ENCODE measurements around the gene PDZRN3. TPM values are rescaled to one million over a fixed set of nuclear protein-coding genes. Genes with fewer than 3 reads are reported as not detected.
"Not testable (repeated sequence)": the region's sequence is repeated elsewhere in the genome, so short reads cannot be mapped to it uniquely, and the experiment has no call there.

Gene PDZRN3
- total and polyA plus RNA-seq, 7 experiments from 2014 or later, result not detected

DNA sequence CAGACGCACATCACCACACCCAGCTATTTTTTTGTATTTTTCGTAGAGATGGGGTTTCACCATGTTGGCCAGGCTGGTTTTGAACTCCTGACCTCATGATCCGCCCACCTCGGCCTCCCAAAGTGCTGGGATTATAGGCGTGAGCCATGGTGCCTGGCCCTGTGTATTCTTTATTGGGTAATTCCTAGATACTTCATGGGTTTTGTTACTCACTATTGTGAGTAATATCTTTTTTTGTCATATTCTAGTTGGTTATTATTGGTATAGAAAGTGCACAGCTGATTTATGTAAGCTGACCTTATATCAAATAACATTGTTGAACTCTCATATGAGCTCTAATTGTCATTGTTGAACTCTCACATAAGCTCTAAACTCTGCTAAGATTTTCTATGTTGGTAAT, 160.6 kb downstream of the PDZRN3 start:
- H3K27me3 ChIP-seq (ENCODE audit: control insufficient read depth in 2 of 2, insufficient read depth in 2 of 2, low read length in 2 of 2); H3K4me1 Mint-ChIP-seq; DNase-seq; H3K4me3 Mint-ChIP-seq; H3K4me3 ChIP-seq (ENCODE audit: low read length); H3K27ac ChIP-seq (ENCODE audit: low read depth, low read length); CTCF ChIA-PET; H3K9me3 Mint-ChIP-seq; H3K27ac Mint-ChIP-seq; intact Hi-C loops (cut with micrococcal nuclease); H3K36me3 Mint-ChIP-seq; H3K4me1 ChIP-seq (ENCODE audit: control insufficient read depth in 2 of 2, insufficient read depth in 2 of 2, low read length in 2 of 2); H3K36me3 ChIP-seq (ENCODE audit: control insufficient read depth in 2 of 3, insufficient read depth in 3 of 3, low read length in 3 of 3); ATAC-seq; POLR2A ChIA-PET; H3K9me3 ChIP-seq (ENCODE audit: control insufficient read depth in 2 of 3, low read length in 3 of 3): not testable (repeated sequence)
- H3K27me3 Mint-ChIP-seq, result peaks cover 1 to 14% (median 11%) of the 10 kb centered on the region in 5 donors

DNA sequence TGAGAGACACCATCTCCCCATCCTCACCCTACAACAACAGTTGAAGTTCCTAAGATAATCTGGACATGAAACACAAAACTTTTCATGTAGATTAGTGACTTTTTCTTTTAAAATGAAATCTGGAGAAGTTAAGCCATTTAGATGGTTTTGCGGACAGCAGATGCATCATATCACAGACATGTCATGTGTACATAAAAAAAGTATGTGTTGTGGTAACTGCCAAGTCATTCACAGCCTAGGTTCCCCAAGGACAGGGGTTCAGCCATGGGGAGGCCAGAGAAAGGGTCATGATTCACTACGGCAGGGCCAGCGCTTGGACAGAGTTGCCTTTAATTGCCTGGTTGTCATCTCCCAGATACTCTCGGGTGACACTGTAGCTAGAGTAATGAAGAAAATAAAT, 163.2 kb downstream of the PDZRN3 start:
- Histone ChIP-seq H3K4me3 (ENCODE audit: low read length) (no peak overlapping the region), H3K9me3 (ENCODE audit: control insufficient read depth in 2 of 3, low read length in 3 of 3) (no peaks in the 10 kb centered on the region), H3K27me3 (ENCODE audit: control insufficient read depth in 2 of 2, insufficient read depth in 2 of 2, low read length in 2 of 2) (no peaks in the 10 kb centered on the region), H3K36me3 (ENCODE audit: control insufficient read depth in 2 of 3, insufficient read depth in 3 of 3, low read length in 3 of 3) (no peaks in the 10 kb centered on the region), H3K27ac (ENCODE audit: low read depth, low read length) (no peak overlapping the region), H3K4me1 (ENCODE audit: control insufficient read depth in 2 of 2, insufficient read depth in 2 of 2, low read length in 2 of 2) (no peaks in the 10 kb centered on the region)
- no peak for DNase-seq
- no peaks in the 10 kb centered on the region for H3K4me1 Mint-ChIP-seq
- no peak for ATAC-seq
- H3K27me3 Mint-ChIP-seq, result peaks cover 1 to 18% (median 11%) of the 10 kb centered on the region in 5 donors
- intact Hi-C loops (cut with micrococcal nuclease), result no loop called here
- CTCF ChIA-PET, result no interaction called here
- H3K9me3 Mint-ChIP-seq, result peaks cover 0 to 4% (median 0%) of the 10 kb centered on the region in 11 donors
- H3K4me3 Mint-ChIP-seq, result no peak overlapping the region
- POLR2A ChIA-PET, result no interaction called here
- no peak overlapping the region for H3K27ac Mint-ChIP-seq
- H3K36me3 Mint-ChIP-seq, result no peaks in the 10 kb centered on the region

DNA sequence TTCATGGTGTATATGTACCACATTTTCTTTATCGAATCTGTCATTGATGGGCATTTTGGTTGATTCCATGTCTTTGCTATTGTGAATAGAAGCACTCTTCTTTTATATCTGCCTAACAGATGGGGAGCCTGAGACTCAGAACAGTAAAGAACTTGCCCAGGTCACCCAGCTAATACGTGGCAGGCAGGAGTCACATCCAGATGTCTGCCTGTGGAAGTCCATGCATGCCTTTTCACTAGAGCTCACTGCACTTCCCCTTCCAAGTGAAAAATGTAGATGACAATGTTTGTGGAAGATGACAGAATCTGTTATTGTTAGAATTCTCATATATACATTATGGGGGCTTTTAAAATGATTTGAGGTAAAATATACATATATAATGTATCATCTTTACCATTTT, 165.0 kb downstream of the PDZRN3 start:
- DNase-seq (no peak), ATAC-seq (no peak)
- ChIA-PET CTCF (interaction anchor here (0.6 kb wide), 1 partner anchor 180 kb away, joined by 3 read pairs; no protein-coding TSS in a partner anchor), POLR2A (no interaction called here)
- Histone ChIP-seq H3K4me1 (ENCODE audit: control insufficient read depth in 2 of 2, insufficient read depth in 2 of 2, low read length in 2 of 2) (no peaks in the 10 kb centered on the region), H3K4me3 (ENCODE audit: low read length) (no peak overlapping the region), H3K9me3 (ENCODE audit: control insufficient read depth in 2 of 3, low read length in 3 of 3) (no peaks in the 10 kb centered on the region), H3K27me3 (ENCODE audit: control insufficient read depth in 2 of 2, insufficient read depth in 2 of 2, low read length in 2 of 2) (no peaks in the 10 kb centered on the region), H3K36me3 (ENCODE audit: control insufficient read depth in 2 of 3, insufficient read depth in 3 of 3, low read length in 3 of 3) (no peaks in the 10 kb centered on the region), H3K27ac (ENCODE audit: low read depth, low read length) (no peak overlapping the region)
- intact Hi-C loops (cut with micrococcal nuclease), result no loop called here
- no peak overlapping the region for H3K27ac Mint-ChIP-seq
- no peaks in the 10 kb centered on the region for H3K36me3 Mint-ChIP-seq
- H3K27me3 Mint-ChIP-seq, result peaks cover 0 to 18% (median 5%) of the 10 kb centered on the region in 5 donors
- peaks cover 0 to 4% (median 0%) of the 10 kb centered on the region in 11 donors for H3K9me3 Mint-ChIP-seq
- no peak overlapping the region for H3K4me3 Mint-ChIP-seq
- no peaks in the 10 kb centered on the region for H3K4me1 Mint-ChIP-seq

DNA sequence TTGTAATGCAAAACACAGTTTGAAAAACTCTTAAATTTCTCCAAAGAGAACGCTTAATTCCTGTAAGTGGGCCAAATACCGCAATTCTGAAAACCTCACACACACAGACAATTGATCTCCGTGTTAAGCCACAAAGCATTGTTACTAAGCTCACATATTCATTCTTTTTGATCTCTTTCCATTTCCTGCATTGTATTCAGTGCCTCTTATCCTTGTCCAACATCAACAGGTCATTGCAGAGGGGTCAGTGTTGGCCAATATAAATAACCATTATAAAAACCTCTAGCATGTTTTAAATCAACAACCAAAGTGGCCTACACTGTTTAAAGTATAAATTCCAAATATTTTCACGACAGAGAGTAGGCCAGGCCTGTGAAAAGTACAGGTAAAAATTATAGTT, 171.1 kb downstream of the PDZRN3 start:
- no peaks in the 10 kb centered on the region for H3K36me3 ChIP-seq (ENCODE audit: control insufficient read depth in 2 of 3, insufficient read depth in 3 of 3, low read length in 3 of 3)
- intact Hi-C loops (cut with micrococcal nuclease), result no loop called here
- no peak overlapping the region for H3K4me3 ChIP-seq (ENCODE audit: low read length)
- no peaks in the 10 kb centered on the region for H3K4me1 ChIP-seq (ENCODE audit: control insufficient read depth in 2 of 2, insufficient read depth in 2 of 2, low read length in 2 of 2)
- Mint-ChIP-seq H3K4me3 (no peak overlapping the region), H3K27me3 (peaks cover 0 to 10% (median 0%) of the 10 kb centered on the region in 5 donors), H3K36me3 (no peaks in the 10 kb centered on the region), H3K9me3 (peaks cover 0 to 5% (median 0%) of the 10 kb centered on the region in 11 donors), H3K4me1 (no peaks in the 10 kb centered on the region), H3K27ac (no peak overlapping the region)
- ChIA-PET POLR2A (no interaction called here), CTCF (no interaction called here)
- ATAC-seq (no peak), DNase-seq (no peak)
- no peak overlapping the region for H3K27ac ChIP-seq (ENCODE audit: low read depth, low read length)
- H3K27me3 ChIP-seq (ENCODE audit: control insufficient read depth in 2 of 2, insufficient read depth in 2 of 2, low read length in 2 of 2), result no peaks in the 10 kb centered on the region
- H3K9me3 ChIP-seq (ENCODE audit: control insufficient read depth in 2 of 3, low read length in 3 of 3), result no peaks in the 10 kb centered on the region

DNA sequence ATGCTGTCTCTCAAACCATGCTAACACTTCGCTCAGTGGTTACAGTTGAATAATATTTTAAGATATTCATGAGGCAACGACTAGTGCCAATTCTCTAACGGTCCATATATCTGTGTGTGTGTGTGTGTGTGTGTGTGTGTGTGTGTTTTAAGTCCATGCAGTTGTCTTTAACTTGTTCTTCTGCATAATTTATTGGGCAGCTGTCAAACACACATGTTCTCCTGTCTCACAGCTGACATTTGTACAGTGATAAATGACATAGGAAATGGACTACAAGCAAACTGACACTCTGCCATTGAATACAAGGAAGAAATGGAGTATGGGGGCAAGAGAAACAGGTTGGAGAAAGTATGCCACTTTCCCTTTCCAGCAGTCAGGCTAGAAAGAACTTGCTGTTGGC, 172.0 kb downstream of the PDZRN3 start:
- POLR2A ChIA-PET, result no interaction called here
- no peak overlapping the region for H3K27ac ChIP-seq (ENCODE audit: low read depth, low read length)
- no peak overlapping the region for H3K4me3 Mint-ChIP-seq
- H3K36me3 Mint-ChIP-seq, result no peaks in the 10 kb centered on the region
- H3K36me3 ChIP-seq (ENCODE audit: control insufficient read depth in 2 of 3, insufficient read depth in 3 of 3, low read length in 3 of 3), result no peaks in the 10 kb centered on the region
- no peak overlapping the region for H3K27ac Mint-ChIP-seq
- no peaks in the 10 kb centered on the region for H3K27me3 ChIP-seq (ENCODE audit: control insufficient read depth in 2 of 2, insufficient read depth in 2 of 2, low read length in 2 of 2)
- H3K4me1 ChIP-seq (ENCODE audit: control insufficient read depth in 2 of 2, insufficient read depth in 2 of 2, low read length in 2 of 2), result no peaks in the 10 kb centered on the region
- DNase-seq (no peak), ATAC-seq (no peak)
- H3K27me3 Mint-ChIP-seq, result peaks cover 0 to 10% (median 0%) of the 10 kb centered on the region in 5 donors
- intact Hi-C loops (cut with micrococcal nuclease), result no loop called here
- no peaks in the 10 kb centered on the region for H3K9me3 ChIP-seq (ENCODE audit: control insufficient read depth in 2 of 3, low read length in 3 of 3)
- no peaks in the 10 kb centered on the region for H3K4me1 Mint-ChIP-seq
- H3K4me3 ChIP-seq (ENCODE audit: low read length), result no peak overlapping the region
- CTCF ChIA-PET, result no interaction called here
- H3K9me3 Mint-ChIP-seq, result peaks cover 0 to 5% (median 0%) of the 10 kb centered on the region in 11 donors

DNA sequence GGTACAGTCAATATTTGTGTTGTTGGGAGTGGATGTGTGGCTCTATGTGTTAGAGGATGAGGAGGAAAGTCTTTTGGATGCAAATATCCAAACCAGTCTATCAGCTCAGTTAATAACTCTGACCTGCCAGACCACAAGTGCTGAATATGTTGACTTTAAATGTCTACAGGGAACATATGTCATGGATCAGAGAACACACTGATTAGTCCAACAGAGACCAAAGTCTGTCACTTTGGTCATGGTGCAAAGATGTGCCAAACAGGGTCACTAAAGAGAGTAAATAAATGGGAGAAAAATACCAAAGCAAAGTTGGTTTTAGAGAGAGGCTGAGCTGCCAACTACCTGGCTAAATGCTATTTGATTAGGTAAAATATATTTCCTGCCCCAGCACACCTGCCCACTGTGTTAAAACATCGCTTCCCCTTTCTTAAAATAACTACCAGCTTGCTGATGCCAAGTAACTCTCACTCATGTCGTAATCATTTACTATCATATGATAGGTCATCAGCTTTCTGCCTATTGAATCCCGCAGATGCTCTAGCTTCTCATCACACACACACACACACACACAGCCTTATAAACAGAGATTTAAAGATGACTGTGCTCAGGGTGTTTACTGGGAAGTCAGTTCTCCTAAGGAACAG, 173.3 kb downstream of the PDZRN3 start:
- no peaks in the 10 kb centered on the region for H3K36me3 Mint-ChIP-seq
- POLR2A ChIA-PET, result no interaction called here
- Histone ChIP-seq H3K4me3 (ENCODE audit: low read length) (no peak overlapping the region), H3K36me3 (ENCODE audit: control insufficient read depth in 2 of 3, insufficient read depth in 3 of 3, low read length in 3 of 3) (no peaks in the 10 kb centered on the region), H3K27me3 (ENCODE audit: control insufficient read depth in 2 of 2, insufficient read depth in 2 of 2, low read length in 2 of 2) (no peaks in the 10 kb centered on the region), H3K9me3 (ENCODE audit: control insufficient read depth in 2 of 3, low read length in 3 of 3) (no peaks in the 10 kb centered on the region), H3K27ac (ENCODE audit: low read depth, low read length) (no peak overlapping the region), H3K4me1 (ENCODE audit: control insufficient read depth in 2 of 2, insufficient read depth in 2 of 2, low read length in 2 of 2) (no peaks in the 10 kb centered on the region)
- H3K27ac Mint-ChIP-seq, result no peak overlapping the region
- CTCF ChIA-PET, result no interaction called here
- intact Hi-C loops (cut with micrococcal nuclease), result no loop called here
- no peak for ATAC-seq
- H3K4me1 Mint-ChIP-seq, result no peaks in the 10 kb centered on the region
- no peak overlapping the region for H3K4me3 Mint-ChIP-seq
- H3K27me3 Mint-ChIP-seq, result peaks cover 0 to 10% (median 0%) of the 10 kb centered on the region in 5 donors
- H3K9me3 Mint-ChIP-seq, result peaks cover 0 to 5% (median 0%) of the 10 kb centered on the region in 11 donors
- no peak for DNase-seq

DNA sequence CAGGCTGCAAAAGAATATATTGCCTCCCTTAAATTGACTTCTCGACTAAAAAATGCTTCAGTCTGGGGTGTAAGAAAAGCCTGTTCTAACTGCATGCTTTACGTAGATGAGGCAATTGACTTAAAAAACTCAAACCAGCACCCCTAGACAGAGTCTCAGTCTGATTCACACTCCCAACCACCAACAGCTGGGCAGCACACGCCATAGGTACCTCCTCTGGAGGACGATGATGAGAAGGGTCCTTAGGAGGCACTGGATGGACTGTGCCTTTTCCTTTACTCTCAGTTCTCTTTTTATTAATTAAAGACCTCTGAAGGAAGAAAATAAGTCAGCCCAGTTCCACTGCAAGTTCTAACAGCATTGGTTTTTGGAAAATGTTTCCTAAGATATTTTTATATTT, 175.0 kb downstream of the PDZRN3 start:
- Mint-ChIP-seq H3K27me3 (peaks cover 0 to 11% (median 0%) of the 10 kb centered on the region in 5 donors), H3K36me3 (no peaks in the 10 kb centered on the region), H3K9me3 (peaks cover 0 to 5% (median 0%) of the 10 kb centered on the region in 11 donors), H3K27ac (no peak overlapping the region), H3K4me3 (no peak overlapping the region), H3K4me1 (no peaks in the 10 kb centered on the region)
- ATAC-seq (no peak), DNase-seq (no peak)
- Histone ChIP-seq H3K27ac (ENCODE audit: low read depth, low read length) (no peak overlapping the region), H3K9me3 (ENCODE audit: control insufficient read depth in 2 of 3, low read length in 3 of 3) (no peaks in the 10 kb centered on the region), H3K36me3 (ENCODE audit: control insufficient read depth in 2 of 3, insufficient read depth in 3 of 3, low read length in 3 of 3) (no peaks in the 10 kb centered on the region), H3K27me3 (ENCODE audit: control insufficient read depth in 2 of 2, insufficient read depth in 2 of 2, low read length in 2 of 2) (no peaks in the 10 kb centered on the region), H3K4me3 (ENCODE audit: low read length) (no peak overlapping the region), H3K4me1 (ENCODE audit: control insufficient read depth in 2 of 2, insufficient read depth in 2 of 2, low read length in 2 of 2) (no peaks in the 10 kb centered on the region)
- intact Hi-C loops (cut with micrococcal nuclease), result no loop called here
- POLR2A ChIA-PET, result no interaction called here
- CTCF ChIA-PET, result no interaction called here

Measured in naive thymus-derived CD4-positive, alpha-beta T cell (primary cell).